ENCODE data around the gene CLPTM1L.

Gene CLPTM1L

DNA sequence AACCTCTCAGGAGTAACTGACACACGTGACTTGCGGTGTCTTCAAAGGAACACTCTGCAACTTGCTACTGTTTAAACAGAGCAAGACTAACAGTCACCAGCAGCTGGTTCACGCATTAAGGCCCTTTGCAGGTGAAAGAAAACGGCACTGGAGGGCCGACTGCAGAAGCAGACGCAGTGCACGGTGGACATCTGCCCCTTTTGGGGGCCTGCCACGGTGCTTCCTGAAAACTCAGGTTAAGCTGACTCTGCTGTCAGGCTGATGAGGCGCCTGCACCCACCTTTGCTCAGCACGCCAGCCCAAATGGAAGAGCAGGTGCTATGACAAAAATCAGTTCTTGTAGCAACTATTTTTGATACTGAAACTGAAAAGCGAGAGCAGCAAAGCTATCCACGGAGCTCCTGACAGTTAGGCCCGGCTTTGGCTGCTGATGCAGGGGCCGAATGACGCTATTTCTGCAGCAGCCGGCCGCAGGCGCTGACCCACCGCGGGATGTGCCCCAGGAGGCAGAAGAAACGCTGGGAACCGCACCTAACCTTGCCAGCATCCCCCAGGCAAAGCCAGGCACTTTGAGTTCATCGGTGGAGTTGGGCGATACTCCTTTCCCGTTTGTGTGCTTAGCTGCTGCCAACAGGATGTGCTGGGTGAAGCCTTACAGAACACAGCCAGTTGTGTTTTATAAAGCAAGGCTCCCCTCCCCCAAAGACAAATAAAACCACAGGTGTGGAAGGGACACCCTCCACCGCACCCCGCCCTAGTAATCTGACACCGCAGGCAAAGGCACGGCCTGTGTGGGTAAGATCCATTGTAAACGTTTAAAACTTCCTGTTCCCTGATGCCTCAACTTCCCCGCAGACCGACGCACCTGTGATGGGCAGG, 29.0 kb downstream of the CLPTM1L start:
- TF ChIP-seq, protein P1, sequence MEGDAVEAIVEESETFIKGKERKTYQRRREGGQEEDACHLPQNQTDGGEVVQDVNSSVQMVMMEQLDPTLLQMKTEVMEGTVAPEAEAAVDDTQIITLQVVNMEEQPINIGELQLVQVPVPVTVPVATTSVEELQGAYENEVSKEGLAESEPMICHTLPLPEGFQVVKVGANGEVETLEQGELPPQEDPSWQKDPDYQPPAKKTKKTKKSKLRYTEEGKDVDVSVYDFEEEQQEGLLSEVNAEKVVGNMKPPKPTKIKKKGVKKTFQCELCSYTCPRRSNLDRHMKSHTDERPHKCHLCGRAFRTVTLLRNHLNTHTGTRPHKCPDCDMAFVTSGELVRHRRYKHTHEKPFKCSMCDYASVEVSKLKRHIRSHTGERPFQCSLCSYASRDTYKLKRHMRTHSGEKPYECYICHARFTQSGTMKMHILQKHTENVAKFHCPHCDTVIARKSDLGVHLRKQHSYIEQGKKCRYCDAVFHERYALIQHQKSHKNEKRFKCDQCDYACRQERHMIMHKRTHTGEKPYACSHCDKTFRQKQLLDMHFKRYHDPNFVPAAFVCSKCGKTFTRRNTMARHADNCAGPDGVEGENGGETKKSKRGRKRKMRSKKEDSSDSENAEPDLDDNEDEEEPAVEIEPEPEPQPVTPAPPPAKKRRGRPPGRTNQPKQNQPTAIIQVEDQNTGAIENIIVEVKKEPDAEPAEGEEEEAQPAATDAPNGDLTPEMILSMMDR (IDR thresholded peaks at IDR 0.05; ENCODE audit: low read depth, low read length, missing control alignments), result no peak
- peak; percentile 88 for DNase-seq (ENCODE audit: low read depth)
- peak overlapping the region; percentile 29 for H3K4me3 ChIP-seq (ENCODE audit: low read depth, low read length)

- TF ChIP-seq, protein P1 (IDR thresholded peaks at IDR 0.05; ENCODE audit: low read depth, low read length, missing control alignments), result no peak
- no peak overlapping the region for H3K4me3 ChIP-seq (ENCODE audit: low read depth, low read length)
- no peak for DNase-seq (ENCODE audit: low read depth)
Observed at GRCh38 chr5:1315018-1315708, 29.7 kb downstream of the CLPTM1L start.

DNA sequence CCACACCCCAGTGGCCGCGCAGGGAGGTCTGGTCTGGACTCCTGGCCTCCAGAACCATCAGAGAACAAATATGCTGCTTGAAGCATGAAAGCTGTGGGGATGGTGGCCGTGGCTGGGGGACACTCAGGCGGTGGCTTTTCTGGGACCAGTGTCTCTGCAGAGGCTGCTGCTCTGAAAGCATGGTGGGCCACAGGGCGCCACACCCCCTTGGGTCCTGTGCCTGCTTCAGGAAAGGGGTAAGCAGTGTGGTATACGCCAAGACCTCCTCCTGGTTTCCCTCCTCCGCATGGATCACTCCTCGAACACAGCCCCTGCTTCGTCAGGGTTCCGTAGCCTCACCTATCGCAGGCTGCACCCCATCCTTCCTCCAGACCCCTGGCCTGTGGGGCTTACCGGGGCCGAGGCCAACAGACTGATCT, 30.3 kb downstream of the CLPTM1L start:
- TF ChIP-seq, protein P1 (IDR thresholded peaks at IDR 0.05; ENCODE audit: low read depth, low read length, missing control alignments), result no peak
- DNase-seq (ENCODE audit: low read depth), result no peak
- no peak overlapping the region for H3K4me3 ChIP-seq (ENCODE audit: low read depth, low read length)

GRCh38 chr5:1312993-1313833, 31.7 kb downstream of the CLPTM1L start:
- H3K4me3 ChIP-seq (ENCODE audit: low read depth, low read length), result no peak overlapping the region; the same call in 1 of the 2 replicates
- DNase-seq (ENCODE audit: low read depth), result peak; percentile 97
- TF ChIP-seq, protein P1 (IDR thresholded peaks at IDR 0.05; ENCODE audit: low read depth, low read length, missing control alignments), result no peak

- H3K4me3 ChIP-seq (ENCODE audit: low read depth, low read length), result no peak overlapping the region
- DNase-seq (ENCODE audit: low read depth), result no peak
- TF ChIP-seq, protein P1 (IDR thresholded peaks at IDR 0.05; ENCODE audit: low read depth, low read length, missing control alignments), result no peak
Observed at GRCh38 chr5:1312206-1312605, 32.7 kb downstream of the CLPTM1L start.

DNA sequence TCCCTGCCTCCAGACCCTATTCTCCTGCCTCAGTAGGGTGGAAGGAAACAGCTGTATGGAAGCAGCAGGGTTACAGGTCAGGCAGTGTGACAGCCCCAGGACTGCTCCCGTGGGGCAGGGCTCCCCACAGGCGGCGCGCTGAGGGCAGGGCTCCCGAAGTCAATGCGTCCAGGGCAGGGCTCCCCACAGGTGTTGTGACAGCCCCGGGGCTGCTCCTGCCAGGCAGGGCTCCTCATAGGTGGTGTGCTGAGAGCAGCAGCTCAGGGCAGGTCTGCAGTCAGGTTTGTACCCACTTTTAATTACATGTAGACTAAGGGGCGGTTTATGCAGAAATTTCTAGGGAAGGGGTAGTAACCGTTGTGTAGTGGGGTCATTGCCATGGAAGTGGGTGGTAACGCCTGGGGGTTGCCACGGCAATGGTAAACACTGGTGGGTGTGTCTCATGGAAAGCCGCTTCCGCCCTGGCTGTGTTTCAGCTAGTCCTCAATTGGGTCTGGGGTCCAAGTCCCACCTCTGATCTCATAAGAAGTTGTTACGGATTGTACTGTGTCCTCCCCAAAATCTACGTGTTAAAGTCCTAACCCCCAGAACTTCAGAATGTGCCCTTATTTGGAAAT, 33.4 kb downstream of the CLPTM1L start:
- TF ChIP-seq, protein P1 (IDR thresholded peaks at IDR 0.05; ENCODE audit: low read depth, low read length, missing control alignments), result no peak
- no peak overlapping the region for H3K4me3 ChIP-seq (ENCODE audit: low read depth, low read length)
- DNase-seq (ENCODE audit: low read depth), result no peak

All from GM12864 (cell line).